Upper lobe of right lung (tissue), 1 donor: ENCODE data around the gene CATSPER3. TPM values are rescaled to one million over a fixed set of nuclear protein-coding genes. Genes with fewer than 3 reads are reported as not detected.
A peak's percentile ranks its signal among the peaks of the same experiment; 100 is the strongest.
"Not testable (repeated sequence)": the region's sequence is repeated elsewhere in the genome, so short reads cannot be mapped to it uniquely, and the experiment has no call there.

ENCODE experiments used
- ATAC-seq: fragments of 200-7000 bp; cut with Tn5 transposase; one replicate; pipeline ENCODE4 v1.9.1; 2020; ENCODE audit warnings: mild to moderate bottlenecking, moderate library complexity
- DNase-seq: peaks from one replicate; pipeline ENCODE4 v3.0.0-alpha.2; 2020
- H3K27ac ChIP-seq: fragments of 200-600 bp; one replicate; pipeline ENCODE4 v1.8.0; 2022
- H3K27me3 ChIP-seq: fragments of 200-600 bp; one replicate; pipeline ENCODE4 v1.8.0; 2022; ENCODE audit warnings: mild to moderate bottlenecking
- H3K36me3 ChIP-seq: fragments of 200-600 bp; one replicate; pipeline ENCODE4 v1.8.0; 2022
- H3K4me1 ChIP-seq: fragments of 200-600 bp; one replicate; pipeline ENCODE4 v1.8.0; 2022
- H3K4me3 ChIP-seq: fragments of 200-600 bp; one replicate; pipeline ENCODE4 v1.8.0; 2022; ENCODE audit warnings: mild to moderate bottlenecking
- H3K9me3 ChIP-seq: fragments of 200-600 bp; one replicate; pipeline ENCODE4 v1.8.0; 2022
- CTCF ChIP-seq: fragments of 200-600 bp; IDR thresholded peaks from one replicate; pipeline ENCODE4 v1.8.0; 2022; ENCODE audit warnings: antibody characterized with exemption
- intact Hi-C: fragments of 100-400 bp; cut with DNase I; formaldehyde crosslinking; loops from one replicate; pipeline ENCODE4 v1.11.0; 2022
- total RNA-seq: library from RNA; stranded (reverse); fragmentation: NEBNext Ultra II Directional; extraction: Animal tissue kit (Norgen Biotek cat#: 25700); gene quantifications from one replicate; pipeline ENCODE4 v1.2.1, GENCODE V29; 2021
- donor health status: DM: no; HTN: yes; CAD: no; lungs with severe emphysema.

The CATSPER3 gene
- total RNA-seq, 1 donor from 2014 or later, result 0.87 TPM

DNA sequence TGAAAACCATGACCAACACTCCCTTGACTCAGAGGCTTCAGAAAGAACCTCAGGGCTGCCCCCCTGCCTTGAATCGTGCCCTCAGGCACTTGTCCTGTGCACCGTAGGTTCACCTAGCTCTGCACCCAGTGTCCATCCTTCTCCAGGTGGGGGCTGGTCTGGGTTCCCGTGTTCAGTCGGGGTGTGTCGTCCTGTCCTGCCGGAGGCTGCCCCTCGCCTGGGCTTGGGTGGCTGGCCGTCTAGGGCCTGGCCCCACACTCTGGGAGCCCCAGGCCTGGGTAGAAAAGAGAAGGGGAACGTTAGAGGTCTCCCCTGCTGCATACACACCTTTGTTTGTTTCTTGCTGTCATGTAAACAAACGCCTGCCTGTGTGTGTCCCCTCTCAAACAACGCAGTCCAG is 29.3 kb downstream of the CATSPER3 start:
- Histone ChIP-seq H3K4me3 (no peak overlapping the region), H3K36me3 (no peaks in the 10 kb centered on the region), H3K9me3 (no peaks in the 10 kb centered on the region), H3K27ac (no peak overlapping the region), H3K27me3 (no peaks in the 10 kb centered on the region), H3K4me1 (no peaks in the 10 kb centered on the region)
- no peak for DNase-seq
- intact Hi-C loops, result no loop called here
- TF ChIP-seq CTCF, result no peak
- ATAC-seq, result peak; percentile 41

DNA sequence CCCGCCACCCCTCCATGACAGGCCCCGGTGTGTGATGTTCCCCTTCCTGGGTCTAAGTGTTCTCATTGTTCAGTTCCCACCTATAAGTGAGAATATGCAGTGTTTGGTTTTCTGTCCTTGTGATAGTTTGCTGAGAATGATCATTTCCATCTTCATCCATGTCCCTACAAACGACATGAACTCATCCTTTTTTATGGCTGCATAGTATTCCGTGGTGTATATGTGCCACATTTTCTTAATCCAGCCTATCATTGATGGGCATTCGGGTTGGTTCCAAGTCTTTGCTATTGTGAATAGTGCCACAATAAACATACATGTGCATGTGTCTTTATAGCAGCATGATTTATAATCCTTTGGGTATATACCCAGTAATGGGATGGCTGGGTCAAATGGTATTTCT is 30.4 kb downstream of the CATSPER3 start:
- H3K27me3 ChIP-seq, ATAC-seq, H3K36me3 ChIP-seq, intact Hi-C loops, DNase-seq, H3K4me1 ChIP-seq, H3K9me3 ChIP-seq, H3K4me3 ChIP-seq, H3K27ac ChIP-seq: not testable (repeated sequence)

DNA sequence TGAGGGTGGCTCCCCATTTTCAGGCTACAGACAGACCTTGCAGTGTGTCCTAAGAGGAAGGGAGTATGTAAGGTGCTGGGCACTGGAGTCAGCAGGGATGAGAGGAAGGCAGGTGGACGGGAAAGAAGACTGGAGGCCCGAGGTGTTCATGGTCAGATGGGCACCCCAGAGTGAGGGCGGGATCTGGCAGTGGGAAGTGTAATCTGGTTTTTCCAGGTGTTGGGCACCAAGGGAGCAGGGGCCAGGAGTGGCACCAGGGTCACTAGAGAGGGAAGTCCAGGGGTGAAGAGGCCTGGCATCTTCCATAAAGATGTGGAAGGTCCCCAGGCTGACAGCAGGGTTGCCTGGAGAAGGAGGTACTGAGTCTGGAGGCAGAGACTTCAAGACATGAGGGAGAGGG is 36.7 kb downstream of the CATSPER3 start:
- no peak for TF ChIP-seq CTCF
- H3K36me3 ChIP-seq, result no peaks in the 10 kb centered on the region
- no peak for DNase-seq
- H3K27me3 ChIP-seq, result no peaks in the 10 kb centered on the region
- H3K4me1 ChIP-seq, result no peaks in the 10 kb centered on the region
- H3K4me3 ChIP-seq, result no peak overlapping the region
- no peak overlapping the region for H3K27ac ChIP-seq
- H3K9me3 ChIP-seq, result no peaks in the 10 kb centered on the region
- intact Hi-C loops, result no loop called here
- no peak for ATAC-seq

DNA sequence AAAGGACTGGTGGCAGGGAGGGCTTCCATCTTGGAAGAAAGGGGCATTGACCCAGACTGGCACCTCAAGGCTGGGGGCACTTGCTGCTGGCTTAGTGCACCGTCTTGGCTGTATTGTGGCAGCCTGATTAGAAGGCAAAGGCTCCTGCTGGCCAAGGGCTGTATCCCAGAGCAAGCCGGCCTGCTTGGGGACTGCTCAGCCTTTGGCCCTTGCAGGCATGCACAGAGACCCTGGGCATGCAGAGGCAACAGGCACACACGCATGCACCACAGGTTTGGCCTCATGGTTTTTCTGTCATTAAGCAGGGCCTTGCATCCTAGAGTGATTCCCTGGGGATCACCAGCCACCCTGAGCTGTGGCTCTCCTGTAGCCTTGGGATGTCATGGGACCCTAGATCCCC is 37.4 kb downstream of the CATSPER3 start:
- Histone ChIP-seq H3K27ac (no peak overlapping the region), H3K36me3 (no peaks in the 10 kb centered on the region), H3K27me3 (no peaks in the 10 kb centered on the region), H3K9me3 (no peaks in the 10 kb centered on the region), H3K4me1 (no peaks in the 10 kb centered on the region), H3K4me3 (no peak overlapping the region)
- peak; percentile 42 for DNase-seq
- TF ChIP-seq CTCF, result no peak
- no peak for ATAC-seq
- intact Hi-C loops, result no loop called here

- Histone ChIP-seq H3K36me3 (no peaks in the 10 kb centered on the region), H3K9me3 (no peaks in the 10 kb centered on the region), H3K4me1 (no peaks in the 10 kb centered on the region), H3K27me3 (no peaks in the 10 kb centered on the region), H3K4me3 (no peak overlapping the region), H3K27ac (no peak overlapping the region)
- intact Hi-C loops, result no loop called here
- ATAC-seq, result no peak
- TF ChIP-seq CTCF, result no peak
- no peak for DNase-seq
Observed at GRCh38 chr5:135007305-135007704, 39.6 kb downstream of the CATSPER3 start.

- H3K9me3 ChIP-seq, result no peaks in the 10 kb centered on the region
- no peaks in the 10 kb centered on the region for H3K36me3 ChIP-seq
- no peak overlapping the region for H3K4me3 ChIP-seq
- DNase-seq (no peak), ATAC-seq (no peak)
- no peak overlapping the region for H3K27ac ChIP-seq
- H3K27me3 ChIP-seq, result no peaks in the 10 kb centered on the region
- intact Hi-C loops, result no loop called here
- TF ChIP-seq CTCF, result no peak
- no peaks in the 10 kb centered on the region for H3K4me1 ChIP-seq
Observed at GRCh38 chr5:135007749-135008363, 40.1 kb downstream of the CATSPER3 start.
